H1 (cell line): ENCODE results near the gene FBN3. TPM values are rescaled to one million over a fixed set of nuclear protein-coding genes. Genes with fewer than 3 reads are reported as not detected.
"Not testable (repeated sequence)": the region's sequence is repeated elsewhere in the genome, so short reads cannot be mapped to it uniquely, and the experiment has no call there.

Experiments used
- CTCF ChIA-PET: fragments of 300-600 bp; sonication (Branson Sonifier 250); formaldehyde crosslinking; loops from one replicate; lab custom pipeline; 2021; ENCODE audit not compliant: partially characterized antibody; lab: Charles Lee
- POLR2A ChIA-PET: fragments of 300-600 bp; sonication (Branson Sonifier 250); formaldehyde crosslinking; loops from one replicate; lab custom pipeline; 2021; ENCODE audit warnings: inconsistent platforms; ENCODE audit not compliant: partially characterized antibody; lab: Charles Lee
- DNase-seq, 2 experiments: peaks; one replicate each; pipeline versions ENCODE4 v3.0.0 to v3.0.0-alpha.2; 2010 to 2022; ENCODE audit warnings: low spot score in 2 of 2, low read depth in 1 of 2, mixed read lengths in 1 of 2
- FAIRE-seq: peaks from 2 replicates; lab custom pipeline; 2011; peaks lifted over from hg19 to GRCh38; lab: Jason Lieb, UNC
- H2AFZ ChIP-seq: 2 replicates; pipeline ENCODE4 v1.8.1; 2012; ENCODE audit warnings: low read length, inconsistent platforms
- H2AK5ac ChIP-seq: 2 replicates; pipeline ENCODE4 v1.6.1; 2013; ENCODE audit warnings: low read depth, low read length
- H2BK120ac ChIP-seq: replicated peaks from 2 replicates; pipeline ENCODE3; 2013; ENCODE audit warnings: low read depth, low read length, inconsistent platforms
- H2BK12ac ChIP-seq: 2 replicates; pipeline ENCODE4 v1.6.1; 2013; ENCODE audit warnings: low read depth, low read length
- H2BK15ac ChIP-seq: 2 replicates; pipeline ENCODE4 v1.6.1; 2013; ENCODE audit warnings: low read length
- H2BK20ac ChIP-seq: 2 replicates; pipeline ENCODE4 v1.6.1; 2013; ENCODE audit warnings: low read length
- H2BK5ac ChIP-seq: 2 replicates; pipeline ENCODE4 v1.6.1; 2013; ENCODE audit warnings: low read depth, low read length
- H3K14ac ChIP-seq: 2 replicates; pipeline ENCODE4 v1.6.1; 2013; ENCODE audit warnings: inconsistent platforms; ENCODE audit not compliant: insufficient read length
- H3K18ac ChIP-seq: 2 replicates; pipeline ENCODE4 v1.6.1; 2013; ENCODE audit warnings: low read length; ENCODE audit errors: extremely low read depth
- H3K23ac ChIP-seq: 2 replicates; pipeline ENCODE4 v1.6.1; 2013; ENCODE audit warnings: inconsistent platforms; ENCODE audit not compliant: insufficient read length
- H3K23me2 ChIP-seq: 2 replicates; pipeline ENCODE4 v1.6.1; 2013; ENCODE audit warnings: low read depth, low read length
- H3K27ac ChIP-seq: 2 replicates; pipeline ENCODE4 v1.6.1; 2011; ENCODE audit warnings: low read depth, low read length, inconsistent platforms
- H3K27me3 ChIP-seq, 4 experiments: replicated peaks in 1 of 4; 1 replicate in 1 of 4; 2 replicates in 3 of 4; pipeline versions ENCODE4 v1.6.1 to v1.8.1; 2011 to 2013; ENCODE audit warnings: low read length in 3 of 4, mild to moderate bottlenecking in 3 of 4, inconsistent platforms in 2 of 4, mixed read lengths in 2 of 4, moderate library complexity in 1 of 4; ENCODE audit not compliant: control insufficient read depth in 3 of 4, insufficient read depth in 3 of 4; ENCODE audit errors: extremely low read depth in 1 of 4
- H3K36me3 ChIP-seq, 4 experiments: 2 replicates each; pipeline versions ENCODE4 v1.6.1 to v1.8.1; 2011 to 2013; ENCODE audit warnings: mild to moderate bottlenecking in 4 of 4, low read length in 3 of 4, moderate library complexity in 2 of 4, control low read depth in 1 of 4, inconsistent platforms in 1 of 4; ENCODE audit not compliant: insufficient read depth in 4 of 4, control insufficient read depth in 2 of 4
- H3K4ac ChIP-seq: replicated peaks from 2 replicates; pipeline ENCODE3; 2013; ENCODE audit warnings: low read length, low read depth, mixed read lengths, inconsistent platforms; ENCODE audit not compliant: insufficient read length
- H3K4me1 ChIP-seq, 4 experiments: replicated peaks in 1 of 4; 1 replicate in 1 of 4; 2 replicates in 3 of 4; pipeline versions ENCODE4 v1.6.1 to v1.8.1; 2011 to 2013; ENCODE audit warnings: low read length in 3 of 4, inconsistent platforms in 2 of 4, mixed read lengths in 1 of 4; ENCODE audit not compliant: insufficient read depth in 4 of 4, control insufficient read depth in 3 of 4
- H3K4me2 ChIP-seq, 2 experiments: 2 replicates each; pipeline versions ENCODE4 v1.6.1 to v1.8.1; 2011 to 2013; ENCODE audit warnings: low read depth in 2 of 2, low read length in 2 of 2, control low read depth in 1 of 2, inconsistent platforms in 1 of 2, mild to moderate bottlenecking in 1 of 2; ENCODE audit not compliant: insufficient read depth in 1 of 2
- H3K4me3 ChIP-seq, 4 experiments: fragments of 200-600, 300-600 bp in 1 of 4; sonication (generic), shearing (Covaris generic), sonication (Bioruptor Twin) in 1 of 4; 2 replicates each; pipeline versions ENCODE4 v1.5.1 to v1.8.1; 2011 to 2016; ENCODE audit warnings: low read length in 4 of 4, low read depth in 3 of 4, control low read depth in 2 of 4, inconsistent platforms in 2 of 4, mild to moderate bottlenecking in 2 of 4, mixed read lengths in 1 of 4, moderate library complexity in 1 of 4; ENCODE audit not compliant: insufficient read depth in 2 of 4; ENCODE audit errors: extremely low read depth in 1 of 4
- H3K56ac ChIP-seq: replicated peaks from 2 replicates; pipeline ENCODE3; 2013; ENCODE audit warnings: low read depth, mild to moderate bottlenecking, mixed read lengths, low read length, inconsistent platforms; ENCODE audit not compliant: insufficient read length
- H3K79me1 ChIP-seq: 2 replicates; pipeline ENCODE4 v1.6.1; 2013; ENCODE audit warnings: low read depth, low read length, control low read depth
- H3K79me2 ChIP-seq, 2 experiments: 2 replicates each; pipeline versions ENCODE4 v1.6.1 to v1.8.1; 2012 to 2013; ENCODE audit warnings: low read length in 2 of 2, mild to moderate bottlenecking in 2 of 2, inconsistent platforms in 1 of 2; ENCODE audit not compliant: insufficient read depth in 2 of 2, control insufficient read depth in 1 of 2
- H3K9ac ChIP-seq, 4 experiments: replicated peaks in 1 of 4; 1 replicate in 1 of 4; 2 replicates in 3 of 4; pipeline versions ENCODE4 v1.6.1 to v1.8.1; 2011 to 2013; ENCODE audit warnings: low read depth in 3 of 4, low read length in 3 of 4, control low read depth in 2 of 4, mild to moderate bottlenecking in 2 of 4, moderate library complexity in 2 of 4, inconsistent platforms in 1 of 4; ENCODE audit errors: extremely low read depth in 1 of 4
- H3K9me3 ChIP-seq, 2 experiments: 2 replicates each; pipeline versions ENCODE4 v1.6.1 to v1.8.1; 2012 to 2013; ENCODE audit warnings: mild to moderate bottlenecking in 2 of 2, moderate library complexity in 2 of 2, control low read depth in 1 of 2, inconsistent platforms in 1 of 2, low read depth in 1 of 2, low read length in 1 of 2, mixed read lengths in 1 of 2; ENCODE audit not compliant: insufficient read depth in 2 of 2
- H4K20me1 ChIP-seq, 2 experiments: replicated peaks in 1 of 2; 2 replicates each; pipeline versions ENCODE3 to v1.8.1; 2011 to 2013; ENCODE audit warnings: inconsistent platforms in 2 of 2, low read length in 2 of 2, mild to moderate bottlenecking in 1 of 2; ENCODE audit not compliant: insufficient read depth in 2 of 2, control insufficient read depth in 1 of 2
- H4K5ac ChIP-seq: 2 replicates; pipeline ENCODE4 v1.6.1; 2013; ENCODE audit warnings: low read length, low read depth, mixed read lengths, inconsistent platforms; ENCODE audit not compliant: insufficient read length
- H4K8ac ChIP-seq: 2 replicates; pipeline ENCODE4 v1.8.0; 2013; ENCODE audit warnings: mild to moderate bottlenecking, moderate library complexity, low read length, inconsistent platforms; ENCODE audit not compliant: insufficient read depth; ENCODE audit errors: extremely low read depth
- H4K91ac ChIP-seq: replicated peaks from 2 replicates; pipeline ENCODE3; 2013; ENCODE audit warnings: low read length, mixed read lengths, inconsistent platforms; ENCODE audit not compliant: insufficient read length
- RAD21 ChIP-seq, 2 experiments: IDR thresholded peaks in 1 of 2; conservative IDR thresholded peaks in 1 of 2; 2 replicates each; pipeline ENCODE4 v1.6.1; 2011; ENCODE audit warnings: low read depth in 2 of 2, low read length in 2 of 2, improper control_type of control experiment in 1 of 2, inconsistent platforms in 1 of 2, mild to moderate bottlenecking in 1 of 2, moderate library complexity in 1 of 2
- WGBS, 2 experiments: shearing (Covaris generic) in 1 of 2; methylation state at CpG; one replicate each; pipeline versions ENCODE4 v1.1.6 to v1.1.7; 2013 to 2015; ENCODE audit warnings: low lambda C conversion rate in 2 of 2, mixed read lengths in 2 of 2, inconsistent platforms in 1 of 2, low coverage in 1 of 2, missing lambda C conversion rate in 1 of 2; ENCODE audit not compliant: insufficient replicate concordance in 2 of 2, insufficient coverage in 1 of 2, insufficient read length in 1 of 2; ENCODE audit errors: extremely low coverage in 1 of 2, missing lambda C conversion rate in 1 of 2; 5-methylcytosine and 5-hydroxymethylcytosine counted together
- polyA plus RNA-seq, 7 experiments: library from polyadenylated mRNA; depleted of rRNA in 3 of 7; stranded (reverse) in 5 of 7; unstranded in 2 of 7; fragments of >200 nt in 5 of 7; fragments of 200-250 nt in 2 of 7; gene quantifications; 1 replicate in 5 of 7; 2 replicates in 1 of 7; 4 replicates in 1 of 7; pipeline versions ENCODE4 v1.2.1 to v1.2.3, GENCODE V29; 2011 to 2013; ENCODE audit warnings: missing spikeins in 2 of 7, mixed read lengths in 2 of 7
- total RNA-seq: library from RNA; stranded (reverse); fragmentation: NEBNext Ultra II Directional; extraction: Animal tissue kit (Norgen Biotek cat#: 25700); gene quantifications from 2 replicates; pipeline ENCODE4 v1.2.1, GENCODE V29; 2021
- TF ChIP-seq, protein P1 (sequence below), 3 experiments: IDR thresholded peaks; 1 replicate in 2 of 3; 2 replicates in 1 of 3; pipeline versions ENCODE4 v1.5.1 to v1.6.1; 2011; ENCODE audit warnings: low read length in 3 of 3, mild to moderate bottlenecking in 3 of 3, inconsistent platforms in 2 of 3, low read depth in 1 of 3, moderate library complexity in 1 of 3; ENCODE audit not compliant: insufficient read depth in 1 of 3; ENCODE audit errors: control extremely low read depth in 1 of 3

Gene FBN3
- total and polyA plus RNA-seq, 2 of the 8 experiments (the other 6 are each of a cell fraction or from before 2014, with no cell fraction given) = 37.1 to 38.7 TPM

DNA sequence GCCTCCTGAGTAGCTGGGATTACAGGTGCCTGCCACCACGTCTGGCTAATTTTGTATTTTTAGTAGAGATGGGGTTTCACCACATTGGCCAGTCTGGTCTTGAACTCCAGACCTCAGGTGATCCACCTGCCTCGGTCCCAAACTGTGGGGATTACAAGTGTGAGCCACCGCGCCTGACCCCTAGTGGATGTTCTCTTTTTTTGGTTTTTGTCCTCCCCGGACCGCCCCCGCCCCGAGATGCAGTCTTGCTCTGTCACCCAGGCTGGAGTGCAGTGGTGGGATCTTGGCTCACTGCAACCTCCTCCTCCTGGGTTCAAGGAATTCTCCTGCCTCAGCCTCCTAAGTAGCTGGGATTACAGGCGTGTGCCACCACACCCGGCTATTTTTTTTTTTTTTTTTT lies 4.6 kb upstream of the FBN3 start:
- H3K79me2 ChIP-seq, H2AK5ac ChIP-seq, H4K91ac ChIP-seq, H2BK15ac ChIP-seq, H3K9me3 ChIP-seq, H3K79me1 ChIP-seq, H3K4me2 ChIP-seq, H3K23me2 ChIP-seq, H3K56ac ChIP-seq, H2BK120ac ChIP-seq, H3K4me3 ChIP-seq, H3K18ac ChIP-seq, H3K4me1 ChIP-seq, H3K4ac ChIP-seq, H2BK5ac ChIP-seq, H4K20me1 ChIP-seq, H3K23ac ChIP-seq, H3K36me3 ChIP-seq, H4K8ac ChIP-seq, H2AFZ ChIP-seq, H3K9ac ChIP-seq, H3K27ac ChIP-seq, FAIRE-seq, H2BK12ac ChIP-seq, H3K14ac ChIP-seq, H4K5ac ChIP-seq, H2BK20ac ChIP-seq, H3K27me3 ChIP-seq: not testable (repeated sequence)
- peak; percentile 14 to 40; a peak in 3 of 4 replicates for TF ChIP-seq RAD21 (IDR thresholded peaks at IDR 0.05 in 1 of 2, conservative IDR thresholded peaks at IDR 0.05 in 1 of 2; ENCODE audit: low read depth in 2 of 2, low read length in 2 of 2)
- TF ChIP-seq, protein P1, sequence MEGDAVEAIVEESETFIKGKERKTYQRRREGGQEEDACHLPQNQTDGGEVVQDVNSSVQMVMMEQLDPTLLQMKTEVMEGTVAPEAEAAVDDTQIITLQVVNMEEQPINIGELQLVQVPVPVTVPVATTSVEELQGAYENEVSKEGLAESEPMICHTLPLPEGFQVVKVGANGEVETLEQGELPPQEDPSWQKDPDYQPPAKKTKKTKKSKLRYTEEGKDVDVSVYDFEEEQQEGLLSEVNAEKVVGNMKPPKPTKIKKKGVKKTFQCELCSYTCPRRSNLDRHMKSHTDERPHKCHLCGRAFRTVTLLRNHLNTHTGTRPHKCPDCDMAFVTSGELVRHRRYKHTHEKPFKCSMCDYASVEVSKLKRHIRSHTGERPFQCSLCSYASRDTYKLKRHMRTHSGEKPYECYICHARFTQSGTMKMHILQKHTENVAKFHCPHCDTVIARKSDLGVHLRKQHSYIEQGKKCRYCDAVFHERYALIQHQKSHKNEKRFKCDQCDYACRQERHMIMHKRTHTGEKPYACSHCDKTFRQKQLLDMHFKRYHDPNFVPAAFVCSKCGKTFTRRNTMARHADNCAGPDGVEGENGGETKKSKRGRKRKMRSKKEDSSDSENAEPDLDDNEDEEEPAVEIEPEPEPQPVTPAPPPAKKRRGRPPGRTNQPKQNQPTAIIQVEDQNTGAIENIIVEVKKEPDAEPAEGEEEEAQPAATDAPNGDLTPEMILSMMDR (IDR thresholded peaks at IDR 0.05; ENCODE audit: control extremely low read depth in 1 of 3, insufficient read depth in 1 of 3, low read depth in 1 of 3, low read length in 3 of 3) = peak; percentile 28 to 51 (median 42)
- POLR2A ChIA-PET = interaction anchor here (1.2 kb wide), 1 partner anchor 148 kb away, joined by 3 read pairs; no protein-coding TSS in a partner anchor
- DNase-seq = peak in 1 of 2 experiments; percentile 76
- CTCF ChIA-PET = interaction anchor here (0.8 to 2.6 kb wide), 12 partner anchors 9 to 215 kb away, joined by 3 to 10 read pairs (median 4); no protein-coding TSS in a partner anchor
- 66% methylated on average over 7 of the region's 10 CpGs; no CpG with 5 or more reads in 1 of the 2 experiments for WGBS, 2 experiments
